ENCODE results near the gene ROPN1L. TPM values are rescaled to one million over a fixed set of nuclear protein-coding genes. Genes with fewer than 3 reads are reported as not detected.

The ROPN1L gene
- total RNA-seq, 1 experiment from 2014 or later, result 0.24 TPM

GRCh38 chr5:10461904-10462555, 20.4 kb downstream of the ROPN1L start:
- no TSS peak for BruUV-seq (replicated peaks)
- H3K9me3 ChIP-seq (ENCODE audit: low read depth, low read length, poor library complexity, severe bottlenecking), result no peaks in the 10 kb centered on the region
- ChIA-PET CTCF (no interaction called here), POLR2A (ENCODE audit: low non-redundant PET) (no interaction called here)
- H3K4me1 ChIP-seq (ENCODE audit: insufficient read depth, low read length, poor library complexity, severe bottlenecking), result no peaks in the 10 kb centered on the region
- no peak overlapping the region for H3K27ac ChIP-seq (ENCODE audit: low read depth, low read length, poor library complexity, severe bottlenecking)
- TF ChIP-seq EZH2 (IDR thresholded peaks at IDR 0.05; ENCODE audit: borderline replicate concordance, low read depth, low read length, poor library complexity, severe bottlenecking) (no peak), CTCF (conservative IDR thresholded peaks at IDR 0.05; ENCODE audit: low read depth, low read length) (no peak)
- H3K27me3 ChIP-seq (replicated peaks; ENCODE audit: insufficient read depth, low read depth, low read length, poor library complexity), result no peaks in the 10 kb centered on the region
- no peaks in the 10 kb centered on the region for H3K36me3 ChIP-seq (ENCODE audit: insufficient read depth, low read length, poor library complexity, severe bottlenecking)
- no peak for DNase-seq (ENCODE audit: low spot score)
- no peak overlapping the region for H3K4me3 ChIP-seq (ENCODE audit: low read depth, low read length, poor library complexity, severe bottlenecking)
- intact Hi-C loops (cut with micrococcal nuclease; ENCODE audit: unreplicated experiment), result no loop called here

- BruUV-seq (replicated peaks), result no TSS peak
- CTCF ChIA-PET, result no interaction called here
- Histone ChIP-seq H3K4me3 (ENCODE audit: low read depth, low read length, poor library complexity, severe bottlenecking) (no peak overlapping the region), H3K27me3 (replicated peaks; ENCODE audit: insufficient read depth, low read depth, low read length, poor library complexity) (no peaks in the 10 kb centered on the region), H3K4me1 (ENCODE audit: insufficient read depth, low read length, poor library complexity, severe bottlenecking) (no peaks in the 10 kb centered on the region), H3K36me3 (ENCODE audit: insufficient read depth, low read length, poor library complexity, severe bottlenecking) (no peaks in the 10 kb centered on the region), H3K9me3 (ENCODE audit: low read depth, low read length, poor library complexity, severe bottlenecking) (no peaks in the 10 kb centered on the region), H3K27ac (ENCODE audit: low read depth, low read length, poor library complexity, severe bottlenecking) (no peak overlapping the region)
- no peak for DNase-seq (ENCODE audit: low spot score)
- POLR2A ChIA-PET (ENCODE audit: low non-redundant PET), result no interaction called here
- intact Hi-C loops (cut with micrococcal nuclease; ENCODE audit: unreplicated experiment), result no loop called here
- TF ChIP-seq EZH2 (IDR thresholded peaks at IDR 0.05; ENCODE audit: borderline replicate concordance, low read depth, low read length, poor library complexity, severe bottlenecking) (no peak), CTCF (conservative IDR thresholded peaks at IDR 0.05; ENCODE audit: low read depth, low read length) (no peak)
Observed at GRCh38 chr5:10463566-10463965, 21.9 kb downstream of the ROPN1L start.

- TF ChIP-seq CTCF (conservative IDR thresholded peaks at IDR 0.05; ENCODE audit: low read depth, low read length) (no peak), EZH2 (IDR thresholded peaks at IDR 0.05; ENCODE audit: borderline replicate concordance, low read depth, low read length, poor library complexity, severe bottlenecking) (no peak)
- H3K4me1 ChIP-seq (ENCODE audit: insufficient read depth, low read length, poor library complexity, severe bottlenecking), result no peaks in the 10 kb centered on the region
- H3K36me3 ChIP-seq (ENCODE audit: insufficient read depth, low read length, poor library complexity, severe bottlenecking), result no peaks in the 10 kb centered on the region
- DNase-seq (ENCODE audit: low spot score), result no peak
- POLR2A ChIA-PET (ENCODE audit: low non-redundant PET), result no interaction called here
- CTCF ChIA-PET, result no interaction called here
- no peaks in the 10 kb centered on the region for H3K9me3 ChIP-seq (ENCODE audit: low read depth, low read length, poor library complexity, severe bottlenecking)
- intact Hi-C loops (cut with micrococcal nuclease; ENCODE audit: unreplicated experiment), result no loop called here
- H3K4me3 ChIP-seq (ENCODE audit: low read depth, low read length, poor library complexity, severe bottlenecking), result no peak overlapping the region
- no TSS peak for BruUV-seq (replicated peaks)
- no peak overlapping the region for H3K27ac ChIP-seq (ENCODE audit: low read depth, low read length, poor library complexity, severe bottlenecking)
- no peaks in the 10 kb centered on the region for H3K27me3 ChIP-seq (replicated peaks; ENCODE audit: insufficient read depth, low read depth, low read length, poor library complexity)
Observed at GRCh38 chr5:10464173-10464572, 22.5 kb downstream of the ROPN1L start.

Data from A673 (cell line).